NCI-H345 treated with DMSO at 0.1 percent for 48 hours (cell line): Measurements from ENCODE around the gene CIAO3.
A peak's percentile ranks its signal among the peaks of the same experiment; 100 is the strongest.

Source experiments
- DNase-seq: peaks from one replicate; lab custom pipeline; 2025; ENCODE audit not compliant: unreplicated experiment; lab: John Stamatoyannopoulos, UW

The CIAO3 gene

DNA sequence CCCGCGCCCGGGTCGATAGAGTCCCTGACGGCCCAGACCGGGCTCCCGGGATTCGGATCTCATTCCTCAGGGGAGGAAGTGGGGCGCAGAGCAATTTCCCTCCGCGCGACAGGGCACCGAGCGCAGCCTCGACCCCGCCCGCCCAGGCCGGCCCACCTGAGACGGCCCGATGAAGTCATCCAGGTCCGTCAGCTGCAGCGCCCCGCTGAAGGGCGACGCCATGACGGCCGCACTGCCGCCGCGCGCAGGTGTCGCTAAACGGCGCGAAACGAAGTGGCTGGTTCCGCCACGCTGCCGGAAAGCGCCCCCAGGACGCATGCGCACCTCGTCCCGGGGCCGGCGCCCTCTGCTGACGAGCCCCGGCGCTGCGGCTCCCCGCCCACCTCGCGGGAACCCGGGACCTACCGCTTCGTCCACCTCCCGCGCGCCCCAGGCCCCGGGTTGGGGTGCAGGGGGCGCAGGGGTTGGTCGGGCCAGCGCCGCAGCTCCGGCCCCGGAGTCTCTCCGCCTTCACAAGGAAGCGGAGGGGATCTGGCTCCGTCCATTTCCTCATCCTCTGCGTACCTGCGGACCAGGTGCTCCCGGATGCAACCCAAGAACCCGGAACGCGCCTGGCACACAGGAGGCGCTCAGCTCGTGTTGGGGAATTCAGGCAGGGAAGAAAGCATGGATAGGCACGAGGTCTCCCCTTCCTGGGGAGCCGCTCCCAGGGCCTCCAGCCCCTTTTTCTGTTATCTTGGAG lies at the start of gene CIAO3:
CIAO3 (minus strand) TSS at position 234 of the 742 bp plus-strand sequence; CDS start at position 222, 12 bp downstream.
- peak; percentile 75 for DNase-seq

- DNase-seq: no peak
These were observed 49.3 kb upstream of the CIAO3 start for GRCh38 chr16:790086-790485.

DNA sequence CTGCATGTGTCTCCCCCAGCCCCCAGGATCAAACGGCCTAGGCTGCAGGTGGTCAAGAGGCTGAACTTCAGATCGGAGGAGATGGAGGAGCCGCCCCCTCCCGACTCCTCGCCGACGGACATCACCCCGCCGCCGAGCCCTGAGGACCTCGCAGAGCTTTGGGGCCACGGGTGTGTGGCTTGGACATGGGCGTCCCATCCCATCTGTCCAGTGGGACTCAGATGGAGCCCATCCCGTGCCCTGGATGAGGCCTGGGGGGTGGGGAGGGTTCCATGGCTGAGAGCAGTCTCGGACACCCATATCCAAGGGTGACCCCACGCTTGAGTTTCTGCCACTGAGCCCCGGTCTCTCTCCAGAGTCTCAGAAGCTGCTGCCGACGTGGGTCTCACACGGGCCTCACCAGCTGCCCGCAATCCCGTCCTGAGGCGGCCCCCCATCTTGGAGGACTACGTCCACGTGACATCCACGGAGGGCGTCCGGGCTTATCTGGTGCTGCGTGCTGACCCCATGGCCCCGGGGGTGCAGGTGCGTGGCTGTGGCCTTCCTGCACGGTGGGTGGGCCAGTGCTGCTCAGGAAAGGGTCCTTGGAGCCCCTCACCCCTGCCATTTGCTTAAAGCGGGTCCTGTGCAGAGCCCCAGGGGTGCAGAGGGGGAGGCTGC lies 48.5 kb upstream of the CIAO3 start:
- no peak for DNase-seq

DNA sequence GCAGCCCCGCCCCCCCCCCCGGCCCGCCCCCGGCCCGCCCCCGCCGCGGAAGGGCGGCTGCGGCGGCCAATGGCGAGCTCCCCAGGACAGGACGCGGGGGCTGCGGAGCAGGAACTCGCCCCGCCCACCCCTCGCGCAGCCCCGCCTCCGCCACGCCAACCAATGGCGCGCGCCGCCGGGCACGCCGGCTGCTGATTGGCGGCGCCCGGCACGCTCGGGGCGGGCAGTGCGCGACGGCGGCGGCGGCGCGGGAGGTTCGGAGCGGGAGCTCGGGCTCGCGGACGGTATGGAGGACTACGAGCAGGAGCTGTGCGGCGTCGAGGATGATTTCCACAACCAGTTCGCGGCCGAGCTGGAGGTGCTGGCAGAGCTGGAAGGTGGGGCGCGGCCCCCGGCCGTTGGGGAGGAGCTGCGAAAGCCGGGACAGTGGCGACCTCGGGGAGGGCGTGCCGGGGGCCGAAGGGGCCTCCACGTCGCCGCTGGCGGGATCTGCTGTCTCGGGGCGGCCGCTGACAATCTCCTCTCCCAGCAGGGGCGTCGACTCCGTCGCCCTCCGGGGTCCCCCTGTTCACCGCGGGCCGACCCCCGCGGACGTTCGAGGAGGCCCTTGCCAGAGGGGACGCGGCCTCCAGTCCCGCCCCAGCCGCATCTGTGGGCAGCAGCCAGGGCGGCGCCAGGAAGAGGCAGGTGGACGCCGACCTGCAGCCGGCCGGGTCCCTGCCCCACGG lies 47.8 kb upstream of the CIAO3 start, which contains the start of gene CHTF18:
CHTF18 (plus strand) TSS at position 222 of the 728 bp plus-strand sequence; CDS start at position 287, 65 bp downstream.
- peak; percentile 81 for DNase-seq

- DNase-seq: no peak
These were observed 47.2 kb upstream of the CIAO3 start, which contains the start of gene RPUSD1 for GRCh38 chr16:787978-788398. Gene RPUSD1 (minus strand): TSS chr16:788381. CDS start chr16:787737, 644 bp downstream.

GRCh38 chr16:787321-787966 lies 46.6 kb upstream of the CIAO3 start:
- no peak for DNase-seq

- DNase-seq: no peak
These were observed 45.1 kb upstream of the CIAO3 start for GRCh38 chr16:785563-786535.

- DNase-seq: no peak
These were observed 43.6 kb upstream of the CIAO3 start for GRCh38 chr16:784431-784830.

GRCh38 chr16:783404-784161 lies 42.8 kb upstream of the CIAO3 start:
- no peak for DNase-seq

- peak; percentile 81 for DNase-seq
These were observed 42.1 kb upstream of the CIAO3 start for GRCh38 chr16:782766-783403.

DNA sequence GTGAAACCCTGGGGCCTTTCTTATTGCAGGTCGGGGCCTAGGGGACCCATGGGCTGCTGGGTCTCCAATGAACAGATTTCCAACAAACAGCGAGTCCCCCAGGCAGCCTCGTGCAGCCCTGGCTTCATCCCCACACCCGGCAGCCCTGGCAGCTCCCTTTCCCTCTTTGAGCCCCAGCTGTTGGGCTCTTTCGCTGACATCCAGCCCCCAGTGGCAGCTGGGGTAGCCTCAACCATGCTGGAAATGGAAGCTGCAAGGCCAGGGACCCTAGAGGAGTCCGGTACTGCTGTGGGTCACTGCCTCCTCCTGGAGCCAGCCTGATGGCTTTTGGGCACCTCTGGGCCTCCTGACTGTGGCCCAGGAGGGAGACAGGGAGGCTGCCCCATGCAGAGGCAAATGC lies 41.5 kb upstream of the CIAO3 start:
- no peak for DNase-seq

DNA sequence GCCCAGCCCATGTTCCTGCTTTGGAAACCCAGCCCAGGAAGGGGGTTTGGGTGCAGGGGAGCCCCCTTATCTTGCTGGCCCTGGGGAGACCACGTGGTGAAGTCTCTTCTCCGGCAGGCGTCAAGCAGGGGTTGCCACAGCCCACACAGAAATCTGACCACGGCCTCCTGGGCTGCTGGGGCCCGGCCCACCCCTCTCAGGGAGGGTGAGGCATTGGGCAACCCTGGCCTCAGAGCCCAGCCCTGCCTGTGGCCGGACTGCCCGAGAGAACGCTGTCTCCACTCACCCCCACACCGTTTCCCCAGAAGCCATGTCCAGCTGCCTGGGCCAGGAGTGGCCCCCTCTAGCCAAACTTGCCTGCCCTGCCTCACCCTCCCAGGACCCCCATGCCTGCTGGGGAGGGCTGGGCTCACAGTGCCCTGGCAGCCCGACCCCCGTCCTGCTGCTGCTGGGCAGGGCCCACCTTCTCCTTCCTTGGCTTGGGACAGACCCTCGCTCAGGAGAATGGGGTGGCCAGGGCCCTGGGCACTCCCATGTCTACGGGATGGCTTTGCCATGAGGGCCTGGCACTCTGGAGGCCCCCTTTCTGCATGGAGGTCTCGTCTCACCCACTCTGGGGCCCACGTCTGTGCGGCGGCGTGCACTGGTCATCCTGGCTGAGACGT lies 40.7 kb upstream of the CIAO3 start:
- DNase-seq: no peak

DNA sequence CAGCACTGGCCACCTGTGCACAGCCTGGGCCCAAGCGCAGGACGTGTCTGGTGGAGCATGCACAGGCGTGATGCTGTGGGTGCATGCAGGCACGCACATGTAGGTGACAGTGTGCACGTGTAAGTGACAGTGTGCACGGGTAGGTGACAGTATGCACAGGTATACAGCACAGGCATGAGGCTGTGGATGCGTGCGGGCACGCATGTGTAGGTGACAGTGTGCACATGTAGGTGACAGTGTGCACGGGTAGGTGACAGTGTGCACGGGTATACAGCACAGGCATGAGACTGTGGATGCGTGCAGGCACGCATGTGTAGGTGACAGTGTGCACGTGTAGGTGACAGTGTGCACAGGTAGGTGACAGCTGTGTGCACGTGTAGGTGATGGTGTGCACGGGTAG lies 39.5 kb upstream of the CIAO3 start:
- no peak for DNase-seq

DNA sequence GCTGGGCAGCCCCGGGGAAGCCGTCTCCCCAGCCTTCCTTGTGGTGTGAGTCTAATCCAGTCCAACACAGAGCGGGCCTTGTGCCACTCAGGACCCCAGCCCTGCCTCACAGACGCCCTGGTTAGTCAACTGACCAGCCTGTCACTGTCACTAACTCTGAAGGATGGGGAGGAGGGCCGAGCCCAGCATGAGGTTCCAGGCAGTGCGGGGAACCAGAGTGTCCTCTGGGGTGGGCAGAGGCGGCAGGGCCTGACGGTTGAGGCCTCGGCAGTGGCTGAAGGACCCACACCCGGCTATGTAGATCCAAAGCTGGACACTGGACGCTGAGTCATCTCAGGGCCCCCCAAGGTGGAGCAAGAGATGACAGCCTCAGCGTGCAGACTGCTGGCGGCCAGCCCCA lies 38.8 kb upstream of the CIAO3 start:
- no peak for DNase-seq

DNA sequence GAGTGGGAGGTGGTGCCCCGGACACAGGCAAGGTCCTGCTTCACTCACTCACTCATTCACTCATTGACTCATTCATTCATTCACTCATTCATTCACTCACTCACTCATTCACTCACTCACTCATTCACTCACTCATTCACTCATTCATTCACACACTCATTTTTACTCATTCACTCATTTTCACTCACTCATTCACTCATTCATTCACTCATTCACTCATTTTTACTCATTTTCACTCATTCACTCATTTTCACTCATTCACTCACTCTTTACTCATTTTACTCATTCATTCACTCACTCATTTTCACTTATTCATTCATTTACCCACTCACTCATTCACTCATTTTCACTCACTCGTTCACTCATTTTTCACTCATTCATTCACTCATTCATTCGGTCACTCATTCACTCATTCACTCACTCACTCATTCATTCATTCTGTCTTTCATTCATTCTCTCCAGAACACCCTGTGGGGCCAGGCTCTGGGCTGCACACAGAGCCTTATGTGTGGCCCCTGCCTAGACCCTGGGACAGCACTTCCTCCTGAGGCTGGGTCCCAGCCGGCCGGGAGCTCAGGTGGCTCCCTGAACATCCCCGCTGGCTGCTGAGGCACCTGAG lies 38.2 kb upstream of the CIAO3 start:
- no peak for DNase-seq

- DNase-seq: no peak
These were observed 37.6 kb upstream of the CIAO3 start for GRCh38 chr16:778447-778846.

DNA sequence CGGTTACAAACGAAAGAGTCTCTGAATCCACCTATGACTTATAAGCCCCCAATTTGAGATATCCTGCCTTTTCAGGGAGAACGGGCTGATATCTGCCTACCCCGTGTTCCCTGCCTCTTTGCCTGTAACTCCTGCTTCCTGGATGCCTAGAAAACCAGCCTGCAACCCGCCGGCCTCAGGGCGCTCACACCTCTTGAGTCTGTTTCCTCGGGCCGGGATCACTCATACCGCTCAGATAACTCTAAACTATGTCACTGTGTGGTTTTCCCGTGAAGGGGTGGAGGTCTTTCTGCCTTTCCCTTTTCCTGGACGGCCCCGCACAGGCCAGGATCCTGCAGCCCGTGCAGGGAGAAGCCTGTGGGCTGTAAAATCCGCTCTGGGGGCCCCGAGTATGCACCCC lies 37.0 kb upstream of the CIAO3 start:
- DNase-seq: no peak

GRCh38 chr16:776824-777223 lies 36.0 kb upstream of the CIAO3 start:
- DNase-seq: no peak
